Skeletal muscle tissue (tissue), 4 donors: ENCODE data around the gene PROM1. TPM values are rescaled to one million over a fixed set of nuclear protein-coding genes. Genes with fewer than 3 reads are reported as not detected.

ENCODE experiments used
- H3K27ac ChIP-seq: one replicate; pipeline ENCODE4 v1.7.0; 2013; ENCODE audit warnings: mild to moderate bottlenecking, low read depth, low read length, inconsistent platforms
- H3K27me3 ChIP-seq, 3 donors: one replicate each; pipeline ENCODE4 v1.7.0; 2013; ENCODE audit warnings: low read length in 3 of 3; ENCODE audit not compliant: control insufficient read depth in 3 of 3, insufficient read depth in 3 of 3
- H3K36me3 ChIP-seq, 3 donors: one replicate each; pipeline ENCODE4 v1.7.0; 2013; ENCODE audit warnings: low read length in 3 of 3; ENCODE audit not compliant: control insufficient read depth in 3 of 3, insufficient read depth in 3 of 3
- H3K4me1 ChIP-seq, 3 donors: one replicate each; pipeline ENCODE4 v1.7.0; 2013; ENCODE audit warnings: low read length in 3 of 3, mild to moderate bottlenecking in 3 of 3; ENCODE audit not compliant: control insufficient read depth in 3 of 3, insufficient read depth in 3 of 3
- H3K4me3 ChIP-seq, 3 donors: one replicate each; pipeline ENCODE4 v1.7.0; 2013; ENCODE audit warnings: low read length in 3 of 3
- H3K9ac ChIP-seq, 3 donors: one replicate each; pipeline ENCODE4 v1.7.0; 2013; ENCODE audit warnings: low read length in 3 of 3, mild to moderate bottlenecking in 3 of 3, moderate library complexity in 2 of 3, low read depth in 1 of 3
- H3K9me3 ChIP-seq, 3 donors: one replicate each; pipeline ENCODE4 v1.7.0; 2013; ENCODE audit warnings: low read length in 3 of 3; ENCODE audit not compliant: control insufficient read depth in 3 of 3
- total RNA-seq: library from RNA; depleted of rRNA; stranded (reverse); fragments of >200 nt; gene quantifications from one replicate; pipeline ENCODE4 v1.2.3, GENCODE V29; 2014
- donor health status: Osteomylitis.

PROM1 gene
- total RNA-seq, 1 donor from 2014 or later = 40.2 TPM

DNA sequence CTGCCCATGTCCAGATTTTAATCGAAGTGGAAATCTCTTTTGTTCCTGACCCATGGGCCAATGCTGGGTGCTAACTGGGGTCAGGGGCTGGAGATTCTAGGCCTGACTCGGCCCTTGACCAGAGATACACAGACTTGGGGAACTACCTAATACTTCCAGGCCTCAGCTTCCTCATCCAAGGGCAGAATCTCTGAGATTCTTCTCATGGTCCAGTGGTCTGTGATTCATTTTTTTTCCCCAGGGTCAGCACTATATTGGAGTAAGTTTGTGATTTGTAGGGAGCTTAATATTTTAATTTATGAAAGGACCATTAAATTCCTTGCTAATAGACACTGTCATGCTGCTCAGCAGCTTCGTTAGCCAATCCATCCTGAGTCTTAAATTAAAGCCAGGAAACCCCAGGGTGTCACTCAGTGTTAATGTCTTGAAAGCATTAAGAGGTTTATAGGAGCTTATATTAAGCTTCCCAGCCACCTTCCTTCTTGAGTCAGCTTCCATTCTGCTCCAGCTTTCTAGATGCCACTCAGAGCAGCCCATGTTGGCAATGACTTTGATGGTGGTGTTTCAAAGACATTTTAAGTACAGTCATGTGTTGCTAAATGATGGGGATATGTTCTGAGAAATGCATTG lies 27.0 kb upstream of the PROM1 start:
- Histone ChIP-seq H3K27me3 (no peaks in the 10 kb centered on the region), H3K4me1 (peaks cover 15 to 23% (median 17%) of the 10 kb centered on the region in 3 donors), H3K36me3 (no peaks in the 10 kb centered on the region), H3K9me3 (no peaks in the 10 kb centered on the region), H3K27ac (no peak overlapping the region), H3K4me3 (no peak overlapping the region), H3K9ac (no peak overlapping the region)

DNA sequence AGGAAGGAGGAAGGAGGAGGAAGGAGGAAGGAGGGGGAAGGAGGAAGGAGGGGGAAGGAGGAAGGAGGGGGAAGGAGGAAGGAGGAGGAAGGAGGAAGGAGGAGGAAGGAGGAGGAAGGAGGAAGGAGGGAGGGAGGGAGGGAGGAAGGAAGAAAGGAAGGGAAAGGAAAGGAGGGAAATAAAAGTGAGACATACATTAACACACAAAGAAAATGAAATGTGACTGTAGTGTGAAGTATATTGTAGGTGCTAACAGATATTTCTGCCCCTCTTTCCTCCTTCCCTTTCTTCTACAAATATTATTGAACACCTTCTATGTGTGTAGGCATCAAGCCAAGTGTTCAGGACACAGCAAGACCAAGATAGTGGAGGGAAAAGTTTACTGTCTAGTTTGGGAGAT lies 26.4 kb upstream of the PROM1 start:
- no peak overlapping the region for H3K4me3 ChIP-seq
- H3K27ac ChIP-seq = no peak overlapping the region
- peaks cover 11 to 18% (median 12%) of the 10 kb centered on the region in 3 donors for H3K4me1 ChIP-seq
- H3K27me3 ChIP-seq = no peaks in the 10 kb centered on the region
- no peak overlapping the region for H3K9ac ChIP-seq
- H3K36me3 ChIP-seq = no peaks in the 10 kb centered on the region
- H3K9me3 ChIP-seq = no peaks in the 10 kb centered on the region

DNA sequence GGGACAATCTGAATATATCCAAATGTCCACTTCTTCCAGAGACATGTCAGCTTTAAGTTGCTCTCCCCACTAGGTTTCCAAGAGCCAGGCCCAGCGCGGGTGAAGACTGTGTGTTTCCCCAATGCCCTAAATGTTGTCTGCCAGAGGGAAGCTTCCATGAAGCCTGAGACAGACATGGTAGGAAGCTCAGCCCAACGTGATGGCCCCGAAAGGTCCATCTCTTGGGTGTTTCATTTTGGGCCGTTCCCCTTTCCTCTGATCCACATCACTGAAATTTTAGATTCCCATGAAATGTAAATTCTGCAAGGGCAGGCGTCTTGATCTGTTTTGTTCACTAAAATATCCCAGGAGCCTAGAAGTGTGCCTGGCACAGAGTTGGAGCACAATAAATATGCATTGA lies 25.4 kb upstream of the PROM1 start:
- Histone ChIP-seq H3K4me3 (no peak overlapping the region), H3K4me1 (peaks cover 5 to 8% (median 7%) of the 10 kb centered on the region in 3 donors), H3K9ac (no peak overlapping the region), H3K36me3 (no peaks in the 10 kb centered on the region), H3K9me3 (no peaks in the 10 kb centered on the region), H3K27me3 (no peaks in the 10 kb centered on the region), H3K27ac (no peak overlapping the region)

DNA sequence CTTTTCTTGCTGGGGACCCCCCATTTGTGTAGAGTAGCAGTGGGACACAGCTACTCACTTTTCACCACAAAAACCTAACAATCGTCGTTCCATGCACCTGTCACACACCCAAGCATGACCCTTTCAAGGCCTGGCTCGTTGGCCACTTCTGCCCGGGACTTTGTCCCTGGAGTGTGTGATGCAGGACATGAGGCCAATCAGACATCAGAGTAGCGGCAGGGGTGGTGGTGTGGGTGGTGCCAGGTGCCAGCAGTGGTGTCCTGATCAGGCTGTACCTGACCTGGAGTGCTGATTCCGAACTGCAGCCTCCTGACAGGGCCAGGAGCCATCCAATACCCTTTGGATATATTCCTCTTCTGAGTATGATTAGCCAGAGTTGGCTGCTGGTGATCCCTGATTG lies 23.1 kb upstream of the PROM1 start:
- Histone ChIP-seq H3K4me3 (no peak overlapping the region), H3K9me3 (no peaks in the 10 kb centered on the region), H3K27ac (no peak overlapping the region), H3K27me3 (peaks cover 0 to 3% (median 0%) of the 10 kb centered on the region in 3 donors), H3K9ac (no peak overlapping the region), H3K4me1 (no peaks in the 10 kb centered on the region), H3K36me3 (no peaks in the 10 kb centered on the region)

DNA sequence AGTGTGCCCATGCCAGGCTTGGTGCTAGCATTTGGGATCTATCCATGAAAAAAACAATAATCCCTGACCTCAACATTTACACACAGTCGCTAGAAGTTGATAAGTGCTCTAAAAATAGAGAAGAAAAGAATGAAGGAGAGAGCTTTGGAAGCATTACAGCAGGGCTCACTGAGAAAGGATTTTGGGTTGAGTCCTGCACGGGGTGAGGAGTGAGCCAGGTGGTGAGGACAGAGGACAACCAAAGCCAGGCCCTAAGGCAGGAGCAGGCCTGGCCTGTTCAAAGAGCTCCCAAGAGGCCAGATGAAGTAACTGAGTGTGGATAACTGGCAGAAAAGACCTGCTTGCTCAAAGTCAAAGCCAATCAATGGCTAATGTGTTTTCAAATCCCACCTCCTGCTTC lies 20.7 kb upstream of the PROM1 start:
- H3K4me1 ChIP-seq = no peaks in the 10 kb centered on the region
- H3K27ac ChIP-seq = no peak overlapping the region

DNA sequence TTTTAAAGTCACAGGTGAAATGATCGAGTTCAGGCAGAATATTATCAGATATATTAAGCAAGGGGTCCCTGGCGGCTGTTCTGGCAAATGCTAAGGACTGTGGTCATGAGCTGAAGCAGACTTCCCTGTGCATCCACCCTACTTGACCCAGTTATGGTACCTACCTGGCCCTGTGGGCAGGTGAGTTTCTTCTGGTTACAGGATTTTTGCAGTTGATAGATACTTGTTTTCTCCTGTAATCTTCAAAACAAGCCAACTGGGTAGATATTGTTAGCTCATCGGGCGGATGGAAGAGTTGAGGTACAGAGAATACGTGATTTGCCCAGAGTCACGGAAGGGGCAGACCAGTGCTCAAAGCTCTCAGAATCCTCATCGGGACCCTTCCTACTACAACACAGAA lies 18.5 kb upstream of the PROM1 start:
- Histone ChIP-seq H3K4me3 (no peak overlapping the region), H3K4me1 (no peaks in the 10 kb centered on the region), H3K36me3 (no peaks in the 10 kb centered on the region), H3K9me3 (no peaks in the 10 kb centered on the region), H3K27ac (no peak overlapping the region), H3K27me3 (peaks cover 0 to 3% (median 0%) of the 10 kb centered on the region in 3 donors), H3K9ac (no peak overlapping the region)

More for the DNA sequence above, 20.7 kb upstream of the PROM1 start:
- Histone ChIP-seq H3K27me3 (peaks cover 0 to 3% (median 0%) of the 10 kb centered on the region in 3 donors), H3K36me3 (no peaks in the 10 kb centered on the region), H3K4me3 (no peak overlapping the region), H3K9ac (no peak overlapping the region), H3K9me3 (no peaks in the 10 kb centered on the region)

DNA sequence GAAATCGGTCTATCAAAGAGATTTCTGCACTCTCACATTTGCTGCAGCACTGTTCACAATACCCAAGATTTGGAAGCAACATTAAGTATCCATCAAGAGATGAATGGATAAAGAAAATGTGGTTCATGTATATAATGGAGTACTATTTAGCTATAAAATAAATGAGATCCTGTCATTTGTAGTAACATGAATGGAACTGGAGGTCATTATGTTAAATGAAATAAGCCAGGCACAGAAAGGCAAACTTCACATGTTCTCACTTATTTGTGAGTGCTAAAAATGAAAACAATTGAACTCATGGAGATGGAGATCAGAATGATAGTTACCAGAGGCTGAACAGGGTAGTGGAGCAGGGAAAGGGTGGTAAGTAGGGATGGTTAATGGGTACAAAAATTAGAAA lies 17.0 kb upstream of the PROM1 start:
- Histone ChIP-seq H3K27me3 (peaks cover 0 to 3% (median 0%) of the 10 kb centered on the region in 3 donors), H3K4me3 (no peak overlapping the region), H3K9me3 (no peaks in the 10 kb centered on the region), H3K4me1 (no peaks in the 10 kb centered on the region), H3K27ac (no peak overlapping the region), H3K9ac (no peak overlapping the region), H3K36me3 (no peaks in the 10 kb centered on the region)

DNA sequence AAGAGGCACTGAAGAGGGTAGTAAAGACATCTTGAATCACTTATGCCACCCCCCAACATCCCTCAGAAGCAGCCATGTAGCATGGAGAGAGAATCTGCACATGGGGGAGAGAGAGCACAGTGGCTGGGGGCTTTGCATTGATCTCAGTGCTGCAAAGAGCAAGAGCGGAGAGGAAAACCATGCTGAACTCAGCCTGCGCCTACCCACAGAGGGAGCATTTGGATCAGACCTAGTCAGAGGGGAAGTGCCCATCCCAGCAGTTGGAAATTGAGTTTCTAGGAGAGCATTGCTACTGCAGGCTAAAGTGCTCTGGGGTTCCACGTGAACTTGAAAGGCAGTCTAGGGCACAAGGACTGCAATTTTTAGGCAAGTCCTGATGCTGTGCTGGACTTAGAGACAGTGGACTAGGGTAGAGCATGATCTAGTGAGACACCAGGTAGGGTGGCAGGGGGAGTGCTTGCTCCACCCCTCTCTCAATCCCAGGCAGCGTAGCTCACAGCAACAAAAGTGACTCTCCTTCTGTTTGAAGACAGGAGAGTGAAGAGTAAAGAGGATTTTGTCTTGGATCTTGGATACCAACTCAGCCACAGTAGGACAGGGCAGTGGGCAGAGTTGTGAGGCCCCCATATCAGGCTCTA lies 9.0 kb upstream of the PROM1 start:
- no peaks in the 10 kb centered on the region for H3K4me1 ChIP-seq
- no peaks in the 10 kb centered on the region for H3K27me3 ChIP-seq
- no peak overlapping the region for H3K4me3 ChIP-seq
- H3K9ac ChIP-seq = no peak overlapping the region
- H3K36me3 ChIP-seq = no peaks in the 10 kb centered on the region
- no peaks in the 10 kb centered on the region for H3K9me3 ChIP-seq
- no peak overlapping the region for H3K27ac ChIP-seq

DNA sequence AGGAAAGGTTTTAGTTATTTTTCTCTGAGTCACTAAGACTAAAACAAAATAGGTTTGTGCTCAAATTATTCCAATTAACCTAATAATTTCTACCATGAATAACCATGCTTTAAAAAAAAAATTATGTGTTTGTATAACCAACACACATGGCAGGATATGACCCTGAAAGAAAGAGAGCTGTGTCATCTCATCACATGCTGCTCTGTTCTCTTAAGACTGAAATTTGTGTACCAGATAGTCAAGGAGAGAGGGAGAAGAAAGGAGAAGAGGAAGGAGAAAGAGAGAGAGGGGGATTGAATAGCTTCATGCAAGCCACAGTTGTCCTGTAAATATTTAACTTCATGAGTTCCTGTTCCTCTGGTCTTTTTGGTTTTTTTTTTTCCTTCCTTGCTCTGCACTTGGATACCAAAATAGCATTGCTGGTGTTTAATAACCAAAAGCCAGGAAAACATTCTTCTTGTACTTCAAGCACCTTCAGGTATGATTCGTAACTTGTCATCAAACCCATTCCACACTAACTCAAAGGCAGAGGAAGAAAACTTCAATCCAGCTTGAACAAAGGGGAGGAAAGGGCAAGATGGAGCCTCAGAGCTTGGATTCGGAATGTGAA lies 6.4 kb upstream of the PROM1 start:
- Histone ChIP-seq H3K4me1 (no peaks in the 10 kb centered on the region), H3K9me3 (no peaks in the 10 kb centered on the region), H3K4me3 (no peak overlapping the region), H3K36me3 (no peaks in the 10 kb centered on the region), H3K27me3 (peaks cover 0 to 5% (median 3%) of the 10 kb centered on the region in 3 donors), H3K9ac (no peak overlapping the region), H3K27ac (no peak overlapping the region)

DNA sequence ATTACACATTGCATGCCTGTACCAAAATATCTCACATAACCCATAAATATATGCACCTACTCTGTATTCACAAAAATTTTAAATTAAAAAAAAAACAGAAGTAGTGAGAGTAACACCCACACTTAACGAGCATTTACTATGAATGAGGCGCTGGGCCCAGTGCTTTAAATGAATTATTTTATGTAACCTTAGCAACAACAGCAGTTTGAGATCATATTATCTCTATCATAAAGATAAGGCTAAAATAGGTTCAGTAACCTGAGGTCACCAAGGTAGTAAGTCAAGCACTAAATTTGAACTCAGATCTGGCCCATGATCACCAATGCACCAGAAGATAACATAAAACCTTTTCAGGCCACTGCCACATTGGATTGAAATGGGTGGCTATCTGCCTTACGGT lies 5.3 kb upstream of the PROM1 start:
- Histone ChIP-seq H3K27ac (no peak overlapping the region), H3K9ac (no peak overlapping the region), H3K4me1 (no peaks in the 10 kb centered on the region), H3K27me3 (peaks cover 4 to 8% (median 5%) of the 10 kb centered on the region in 3 donors), H3K9me3 (no peaks in the 10 kb centered on the region), H3K36me3 (no peaks in the 10 kb centered on the region), H3K4me3 (no peak overlapping the region)
